HG03442 (cell line): ENCODE measurements around the gene SEC14L2.
"Not testable (repeated sequence)": the region's sequence is repeated elsewhere in the genome, so short reads cannot be mapped to it uniquely, and the experiment has no call there.

ENCODE experiments used
- ATAC-seq: cut with Tn5 transposase; IDR thresholded peaks from one replicate; pipeline ENCODE4 v1.9.1; 2021; ENCODE audit warnings: mild to moderate bottlenecking, moderate library complexity; ENCODE audit not compliant: unreplicated experiment

The SEC14L2 gene

GRCh38 chr22:30402766-30403104 is 5.9 kb downstream of the SEC14L2 start:
- not testable (repeated sequence) for ATAC-seq

GRCh38 chr22:30404307-30404706 is 7.5 kb downstream of the SEC14L2 start:
- ATAC-seq, result no peak

GRCh38 chr22:30405731-30406130 is 8.9 kb downstream of the SEC14L2 start:
- no peak for ATAC-seq

- no peak for ATAC-seq
Observed at GRCh38 chr22:30406400-30406799, 9.6 kb downstream of the SEC14L2 start.

GRCh38 chr22:30408388-30409102 is 11.7 kb downstream of the SEC14L2 start:
- no peak for ATAC-seq

- ATAC-seq, result no peak
Observed at GRCh38 chr22:30411780-30412179, 15.0 kb downstream of the SEC14L2 start.

GRCh38 chr22:30413001-30413400 is 16.2 kb downstream of the SEC14L2 start:
- no peak for ATAC-seq

- no peak for ATAC-seq
Observed at GRCh38 chr22:30413745-30414524, 17.1 kb downstream of the SEC14L2 start.

- no peak for ATAC-seq
Observed at GRCh38 chr22:30414525-30415047, 17.8 kb downstream of the SEC14L2 start.

- no peak for ATAC-seq
Observed at GRCh38 chr22:30416403-30416802, 19.6 kb downstream of the SEC14L2 start.

- ATAC-seq, result no peak
Observed at GRCh38 chr22:30416837-30417236, 20.0 kb downstream of the SEC14L2 start.

GRCh38 chr22:30420347-30421125 is 23.7 kb downstream of the SEC14L2 start:
- ATAC-seq, result no peak

GRCh38 chr22:30421695-30422480 is 25.1 kb downstream of the SEC14L2 start:
- no peak for ATAC-seq

GRCh38 chr22:30422481-30423300 is 25.9 kb downstream of the SEC14L2 start:
- no peak for ATAC-seq

GRCh38 chr22:30423301-30423958 is 26.6 kb downstream of the SEC14L2 start:
- peak; percentile 21 for ATAC-seq

- ATAC-seq, result peak; percentile 81
Observed at GRCh38 chr22:30423959-30424533, 27.2 kb downstream of the SEC14L2 start.

- no peak for ATAC-seq
Observed at GRCh38 chr22:30424534-30425326, 27.9 kb downstream of the SEC14L2 start.

- no peak for ATAC-seq
Observed at GRCh38 chr22:30425327-30425615, 28.5 kb downstream of the SEC14L2 start.
